HL-60 (cell line): ENCODE results near the gene HERPUD2.

Experiments used
- GABPA ChIP-seq: IDR thresholded peaks from 2 replicates; pipeline ENCODE4 v1.6.1; 2012; ENCODE audit warnings: low read depth
- POLR2AphosphoS5 ChIP-seq: IDR thresholded peaks from 2 replicates; pipeline ENCODE4 v1.6.1; 2012; ENCODE audit warnings: low read depth
- SPI1 ChIP-seq: IDR thresholded peaks from 2 replicates; pipeline ENCODE4 v1.6.1; 2012; ENCODE audit warnings: low read depth, mild to moderate bottlenecking, borderline replicate concordance
- TF ChIP-seq, protein P1 (sequence below): IDR thresholded peaks from one replicate; pipeline ENCODE4 v1.5.1; 2011; ENCODE audit warnings: low read length, control low read depth, inconsistent platforms; ENCODE audit not compliant: insufficient read depth
- TF ChIP-seq, protein P2 (sequence below): IDR thresholded peaks from 2 replicates; pipeline ENCODE4 v1.6.1; 2012; ENCODE audit warnings: low read depth; ENCODE audit not compliant: insufficient replicate concordance

DNA sequence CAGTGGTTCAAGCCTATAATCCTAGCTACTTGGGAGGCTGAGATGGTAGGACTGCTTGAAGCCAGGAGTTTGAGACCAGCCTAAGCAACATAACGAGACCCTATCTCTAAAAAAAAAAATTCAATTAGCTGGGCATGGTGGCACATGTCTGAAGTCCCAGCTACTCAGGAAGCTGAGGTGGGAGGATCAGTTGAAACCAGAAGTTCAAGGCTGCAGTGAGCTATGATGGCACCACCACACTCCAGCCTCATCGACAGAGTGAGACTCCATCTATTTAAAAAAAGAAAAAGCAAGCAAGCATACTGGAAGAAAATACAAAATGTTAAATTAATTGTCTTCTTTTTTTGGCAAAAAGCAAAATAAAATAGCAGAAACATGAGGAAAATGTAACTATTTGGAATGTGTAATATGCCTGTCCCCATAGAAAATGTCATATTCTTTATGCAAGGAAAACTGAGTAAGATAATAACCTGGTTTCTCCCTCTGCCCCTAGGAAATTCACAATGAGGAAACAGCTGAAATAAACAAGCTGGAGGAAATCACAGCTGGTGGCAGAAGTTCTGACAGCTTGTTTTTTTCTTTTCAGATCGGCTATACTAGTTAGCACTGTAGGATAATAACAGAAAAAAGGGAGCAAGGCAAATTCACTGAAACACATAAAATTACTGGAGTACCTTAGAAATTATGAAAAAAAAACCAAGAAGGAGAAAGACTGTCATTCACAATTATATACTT, 48.5 kb downstream of the HERPUD2 start:
- TF ChIP-seq, protein P1, sequence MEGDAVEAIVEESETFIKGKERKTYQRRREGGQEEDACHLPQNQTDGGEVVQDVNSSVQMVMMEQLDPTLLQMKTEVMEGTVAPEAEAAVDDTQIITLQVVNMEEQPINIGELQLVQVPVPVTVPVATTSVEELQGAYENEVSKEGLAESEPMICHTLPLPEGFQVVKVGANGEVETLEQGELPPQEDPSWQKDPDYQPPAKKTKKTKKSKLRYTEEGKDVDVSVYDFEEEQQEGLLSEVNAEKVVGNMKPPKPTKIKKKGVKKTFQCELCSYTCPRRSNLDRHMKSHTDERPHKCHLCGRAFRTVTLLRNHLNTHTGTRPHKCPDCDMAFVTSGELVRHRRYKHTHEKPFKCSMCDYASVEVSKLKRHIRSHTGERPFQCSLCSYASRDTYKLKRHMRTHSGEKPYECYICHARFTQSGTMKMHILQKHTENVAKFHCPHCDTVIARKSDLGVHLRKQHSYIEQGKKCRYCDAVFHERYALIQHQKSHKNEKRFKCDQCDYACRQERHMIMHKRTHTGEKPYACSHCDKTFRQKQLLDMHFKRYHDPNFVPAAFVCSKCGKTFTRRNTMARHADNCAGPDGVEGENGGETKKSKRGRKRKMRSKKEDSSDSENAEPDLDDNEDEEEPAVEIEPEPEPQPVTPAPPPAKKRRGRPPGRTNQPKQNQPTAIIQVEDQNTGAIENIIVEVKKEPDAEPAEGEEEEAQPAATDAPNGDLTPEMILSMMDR: no peak
- no peak for TF ChIP-seq POLR2AphosphoS5
- TF ChIP-seq, protein P2, sequence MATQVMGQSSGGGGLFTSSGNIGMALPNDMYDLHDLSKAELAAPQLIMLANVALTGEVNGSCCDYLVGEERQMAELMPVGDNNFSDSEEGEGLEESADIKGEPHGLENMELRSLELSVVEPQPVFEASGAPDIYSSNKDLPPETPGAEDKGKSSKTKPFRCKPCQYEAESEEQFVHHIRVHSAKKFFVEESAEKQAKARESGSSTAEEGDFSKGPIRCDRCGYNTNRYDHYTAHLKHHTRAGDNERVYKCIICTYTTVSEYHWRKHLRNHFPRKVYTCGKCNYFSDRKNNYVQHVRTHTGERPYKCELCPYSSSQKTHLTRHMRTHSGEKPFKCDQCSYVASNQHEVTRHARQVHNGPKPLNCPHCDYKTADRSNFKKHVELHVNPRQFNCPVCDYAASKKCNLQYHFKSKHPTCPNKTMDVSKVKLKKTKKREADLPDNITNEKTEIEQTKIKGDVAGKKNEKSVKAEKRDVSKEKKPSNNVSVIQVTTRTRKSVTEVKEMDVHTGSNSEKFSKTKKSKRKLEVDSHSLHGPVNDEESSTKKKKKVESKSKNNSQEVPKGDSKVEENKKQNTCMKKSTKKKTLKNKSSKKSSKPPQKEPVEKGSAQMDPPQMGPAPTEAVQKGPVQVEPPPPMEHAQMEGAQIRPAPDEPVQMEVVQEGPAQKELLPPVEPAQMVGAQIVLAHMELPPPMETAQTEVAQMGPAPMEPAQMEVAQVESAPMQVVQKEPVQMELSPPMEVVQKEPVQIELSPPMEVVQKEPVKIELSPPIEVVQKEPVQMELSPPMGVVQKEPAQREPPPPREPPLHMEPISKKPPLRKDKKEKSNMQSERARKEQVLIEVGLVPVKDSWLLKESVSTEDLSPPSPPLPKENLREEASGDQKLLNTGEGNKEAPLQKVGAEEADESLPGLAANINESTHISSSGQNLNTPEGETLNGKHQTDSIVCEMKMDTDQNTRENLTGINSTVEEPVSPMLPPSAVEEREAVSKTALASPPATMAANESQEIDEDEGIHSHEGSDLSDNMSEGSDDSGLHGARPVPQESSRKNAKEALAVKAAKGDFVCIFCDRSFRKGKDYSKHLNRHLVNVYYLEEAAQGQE: no peak
- TF ChIP-seq GABPA: no peak
- TF ChIP-seq SPI1: no peak
